Epithelial cell of esophagus (primary cell): ENCODE data around the gene CTRB1.

Experiments
- DNase-seq: peaks from one replicate; pipeline ENCODE4 v3.0.0; 2010; ENCODE audit warnings: low read depth
- H3K4me3 ChIP-seq: 2 replicates; pipeline ENCODE4 v1.5.1; 2011; ENCODE audit warnings: mild to moderate bottlenecking, low read length, control low read depth
- CTCF ChIP-seq: IDR thresholded peaks from 2 replicates; pipeline ENCODE4 v1.5.1; 2011; ENCODE audit warnings: low read depth, mild to moderate bottlenecking, low read length, control low read depth, inconsistent platforms; ENCODE audit not compliant: insufficient read depth; ENCODE audit errors: missing control alignments

CTRB1 gene

GRCh38 chr16:75195811-75196790, 22.7 kb upstream of the CTRB1 start:
- DNase-seq = no peak
- no peak overlapping the region for H3K4me3 ChIP-seq
- no peak for TF ChIP-seq CTCF

GRCh38 chr16:75196836-75197235, 22.0 kb upstream of the CTRB1 start:
- no peak for TF ChIP-seq CTCF
- H3K4me3 ChIP-seq = no peak overlapping the region
- no peak for DNase-seq

- TF ChIP-seq CTCF = no peak
- no peak for DNase-seq
- no peak overlapping the region for H3K4me3 ChIP-seq
These were observed 21.2 kb upstream of the CTRB1 start for GRCh38 chr16:75197522-75198134.

GRCh38 chr16:75198135-75198600, 20.6 kb upstream of the CTRB1 start:
- H3K4me3 ChIP-seq = no peak overlapping the region
- no peak for DNase-seq

GRCh38 chr16:75202069-75202590, 16.7 kb upstream of the CTRB1 start:
- DNase-seq = no peak
- TF ChIP-seq CTCF = no peak
- no peak overlapping the region for H3K4me3 ChIP-seq

More at GRCh38 chr16:75198135-75198600, 20.6 kb upstream of the CTRB1 start:
- TF ChIP-seq CTCF = no peak

GRCh38 chr16:75203096-75203495, 15.7 kb upstream of the CTRB1 start:
- no peak for DNase-seq
- no peak for TF ChIP-seq CTCF
- no peak overlapping the region for H3K4me3 ChIP-seq
